HL-60 (cell line): ENCODE data around the gene AGBL4.

Source experiments
- GABPA ChIP-seq: IDR thresholded peaks from 2 replicates; pipeline ENCODE4 v1.6.1; 2012; ENCODE audit warnings: low read depth
- POLR2AphosphoS5 ChIP-seq: IDR thresholded peaks from 2 replicates; pipeline ENCODE4 v1.6.1; 2012; ENCODE audit warnings: low read depth
- SPI1 ChIP-seq: IDR thresholded peaks from 2 replicates; pipeline ENCODE4 v1.6.1; 2012; ENCODE audit warnings: low read depth, mild to moderate bottlenecking, borderline replicate concordance
- TF ChIP-seq, protein P1 (sequence below): IDR thresholded peaks from one replicate; pipeline ENCODE4 v1.5.1; 2011; ENCODE audit warnings: low read length, control low read depth, inconsistent platforms; ENCODE audit not compliant: insufficient read depth

DNA sequence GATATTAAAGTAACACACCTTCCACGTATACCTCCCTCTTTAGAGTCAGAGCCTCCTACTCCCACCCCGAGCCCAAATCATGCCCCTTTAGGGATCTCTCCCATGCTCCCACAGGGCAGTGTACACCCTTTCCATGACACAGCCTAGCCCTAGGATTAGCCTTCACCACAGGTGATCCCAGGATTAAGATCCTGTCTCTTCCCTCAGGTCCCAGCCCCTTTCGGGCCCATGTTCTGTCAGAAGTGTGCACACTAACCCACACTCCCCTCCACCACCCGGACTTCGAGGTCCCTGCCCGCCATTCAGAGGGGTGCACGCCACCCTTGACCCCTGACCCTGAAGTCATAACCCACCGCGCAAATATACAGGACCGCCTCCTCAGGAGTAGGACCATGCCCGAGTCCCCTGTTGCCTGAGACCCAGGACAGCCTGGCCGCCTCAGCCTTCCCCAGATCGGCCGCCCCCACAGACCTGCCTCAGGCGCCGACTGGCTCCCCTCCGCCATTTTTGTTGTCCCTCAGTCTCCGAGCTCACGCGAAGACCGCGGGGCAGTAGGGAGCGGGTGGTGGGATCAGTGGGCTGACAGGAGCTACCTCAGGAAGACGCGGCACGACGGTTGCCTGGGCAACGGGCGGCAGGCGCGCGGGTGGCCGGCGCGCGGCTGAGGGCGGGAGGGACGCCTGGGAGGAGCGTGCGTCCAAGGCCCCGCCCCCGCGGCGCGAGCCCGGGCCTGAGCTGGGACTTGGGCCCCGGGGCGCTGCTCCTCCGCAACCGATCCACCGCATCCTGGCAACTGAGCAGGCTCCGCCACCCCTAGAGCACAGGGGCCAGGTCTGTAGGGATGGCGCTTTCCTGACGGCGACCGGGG, at the start of gene AGBL4:
- TF ChIP-seq, protein P1, sequence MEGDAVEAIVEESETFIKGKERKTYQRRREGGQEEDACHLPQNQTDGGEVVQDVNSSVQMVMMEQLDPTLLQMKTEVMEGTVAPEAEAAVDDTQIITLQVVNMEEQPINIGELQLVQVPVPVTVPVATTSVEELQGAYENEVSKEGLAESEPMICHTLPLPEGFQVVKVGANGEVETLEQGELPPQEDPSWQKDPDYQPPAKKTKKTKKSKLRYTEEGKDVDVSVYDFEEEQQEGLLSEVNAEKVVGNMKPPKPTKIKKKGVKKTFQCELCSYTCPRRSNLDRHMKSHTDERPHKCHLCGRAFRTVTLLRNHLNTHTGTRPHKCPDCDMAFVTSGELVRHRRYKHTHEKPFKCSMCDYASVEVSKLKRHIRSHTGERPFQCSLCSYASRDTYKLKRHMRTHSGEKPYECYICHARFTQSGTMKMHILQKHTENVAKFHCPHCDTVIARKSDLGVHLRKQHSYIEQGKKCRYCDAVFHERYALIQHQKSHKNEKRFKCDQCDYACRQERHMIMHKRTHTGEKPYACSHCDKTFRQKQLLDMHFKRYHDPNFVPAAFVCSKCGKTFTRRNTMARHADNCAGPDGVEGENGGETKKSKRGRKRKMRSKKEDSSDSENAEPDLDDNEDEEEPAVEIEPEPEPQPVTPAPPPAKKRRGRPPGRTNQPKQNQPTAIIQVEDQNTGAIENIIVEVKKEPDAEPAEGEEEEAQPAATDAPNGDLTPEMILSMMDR, result no peak
- no peak for TF ChIP-seq POLR2AphosphoS5
- TF ChIP-seq SPI1, result no peak
- no peak for TF ChIP-seq GABPA
